ENCODE measurements around the gene BRD3OS.
"Not testable (repeated sequence)": the region's sequence is repeated elsewhere in the genome, so short reads cannot be mapped to it uniquely, and the experiment has no call there.

Gene BRD3OS

DNA sequence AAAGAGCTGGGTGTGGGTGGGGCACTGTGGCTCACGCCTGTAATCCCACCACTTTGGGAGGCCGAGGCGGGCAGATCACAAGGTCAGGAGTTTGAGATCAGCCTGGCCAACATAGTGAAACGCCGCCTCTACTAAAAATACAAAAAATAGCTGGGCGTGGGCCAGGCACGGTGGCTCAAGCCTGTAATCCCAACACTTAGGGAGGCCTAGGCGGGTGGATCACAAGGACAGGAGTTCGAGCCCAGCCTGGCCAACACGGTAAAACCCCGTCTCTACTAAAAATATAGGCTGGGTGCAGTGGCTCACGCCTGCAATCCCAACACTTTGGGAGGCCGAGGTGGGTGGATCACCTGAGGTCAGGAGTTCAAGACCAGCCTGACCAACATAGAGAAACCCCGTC lies 36.5 kb upstream of the BRD3OS start:
- DNase-seq (ENCODE audit: low spot score), result not testable (repeated sequence)

DNA sequence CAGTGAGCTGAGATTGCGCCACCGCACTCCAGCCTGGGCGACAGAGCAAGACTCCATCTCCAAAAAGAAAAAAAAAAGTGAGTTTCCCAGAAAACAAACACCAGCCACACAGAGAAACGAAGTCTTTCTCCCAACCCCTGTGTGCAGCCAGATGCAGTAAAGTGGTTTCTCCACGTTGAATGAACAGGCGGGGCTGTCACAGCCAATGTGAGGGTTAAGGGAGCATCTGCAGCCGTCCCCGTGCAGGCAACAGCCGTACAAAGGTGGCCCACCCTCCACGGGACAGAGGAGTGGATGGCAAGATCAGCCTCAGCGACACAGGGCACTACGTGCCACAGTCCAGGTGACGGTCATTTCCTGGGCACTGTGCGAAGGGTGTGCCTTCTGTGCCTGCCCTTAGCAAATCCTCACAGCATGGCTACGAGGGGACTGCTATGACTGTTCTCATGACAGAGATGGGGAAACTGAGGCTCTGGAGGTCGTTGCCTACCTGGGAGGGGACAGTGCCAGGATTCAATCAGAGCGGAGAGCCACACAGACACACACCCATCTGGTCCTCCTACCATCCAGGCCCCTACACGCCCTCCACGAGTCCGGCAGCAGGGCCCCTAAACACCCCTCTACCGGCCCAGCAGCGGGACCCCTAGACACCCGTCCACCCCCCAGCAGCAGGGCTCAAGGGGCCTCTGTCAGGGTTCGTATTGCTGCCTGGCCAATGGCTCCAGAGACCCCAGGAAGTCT lies 35.5 kb upstream of the BRD3OS start:
- no peak for DNase-seq (ENCODE audit: low spot score)

DNA sequence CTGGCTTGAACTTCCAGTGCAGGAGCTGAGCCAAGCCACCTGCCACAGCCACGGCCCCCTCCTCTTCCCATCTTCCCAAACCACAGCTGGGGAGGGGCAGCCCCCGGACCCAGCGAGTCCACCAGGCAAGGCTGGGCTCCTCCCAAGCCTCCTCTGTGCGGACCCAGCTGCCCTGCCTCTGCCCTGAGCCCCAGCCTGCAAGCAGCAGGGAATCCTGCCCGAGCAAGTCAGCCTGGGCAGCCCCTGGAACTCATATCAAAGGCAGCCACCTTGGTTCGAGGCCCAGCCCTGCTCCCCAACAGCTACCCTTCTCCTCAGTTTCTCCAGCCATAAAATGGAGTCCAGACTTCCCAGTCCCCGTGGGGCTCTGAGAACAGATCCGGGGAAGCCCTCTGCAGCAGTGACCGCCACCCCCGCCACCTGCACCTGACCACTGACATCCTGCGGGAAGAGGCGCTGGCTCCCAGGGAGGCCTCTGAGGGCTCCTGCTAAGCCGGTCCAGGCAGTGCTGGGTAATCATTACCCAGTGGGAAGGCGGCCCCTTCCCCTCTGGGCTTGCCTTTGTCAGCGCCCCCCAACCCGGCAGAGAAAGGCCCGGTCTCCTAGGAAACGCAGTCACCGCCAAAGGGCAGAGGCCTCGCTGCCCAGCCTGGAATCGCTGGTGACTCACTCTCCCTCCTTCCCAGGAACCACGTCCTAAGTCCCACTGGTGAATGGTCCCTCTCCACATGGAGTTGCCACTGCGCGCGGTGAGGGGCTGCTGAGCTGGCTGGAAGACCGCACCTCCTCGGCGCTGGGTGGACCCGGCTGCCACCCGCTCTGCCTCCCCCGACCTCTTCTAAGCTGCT lies 34.7 kb upstream of the BRD3OS start:
- DNase-seq (ENCODE audit: low spot score), result no peak

DNA sequence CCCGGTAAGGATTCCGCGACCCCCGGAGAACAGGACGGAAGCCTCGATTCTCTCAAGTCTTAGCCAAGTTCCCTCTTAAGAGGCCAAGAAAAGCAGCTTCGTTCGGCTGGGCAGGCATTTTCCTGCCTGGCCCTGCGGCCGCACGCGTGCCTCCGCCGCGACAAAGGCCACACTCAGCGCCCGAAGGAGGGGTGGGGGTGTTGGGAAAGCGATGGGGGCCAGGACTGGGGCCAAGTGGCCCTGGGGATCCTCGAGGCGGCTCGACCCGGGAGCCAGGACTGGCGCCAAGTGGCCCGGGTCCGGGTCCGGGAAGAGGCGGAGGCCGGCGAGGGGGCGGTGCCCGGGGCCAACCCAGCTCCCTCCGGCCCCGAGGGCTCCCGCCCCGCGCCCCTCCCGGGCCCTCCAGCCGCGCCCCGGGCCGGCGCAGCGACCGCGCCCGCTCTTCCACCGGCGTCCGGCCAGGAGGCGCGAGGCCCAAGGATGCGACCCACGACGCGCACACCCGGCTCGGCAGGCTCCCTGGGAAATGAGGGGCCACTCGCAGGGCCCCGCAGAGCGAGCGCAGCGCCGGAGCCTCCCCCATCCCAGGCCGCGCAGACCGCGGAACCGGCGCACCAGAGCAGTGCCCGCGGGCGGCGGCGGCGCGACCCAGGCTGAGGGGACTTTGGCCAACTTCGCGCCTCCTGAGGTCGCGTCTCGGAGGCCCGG lies 33.9 kb upstream of the BRD3OS start:
- no peak for DNase-seq (ENCODE audit: low spot score)

DNA sequence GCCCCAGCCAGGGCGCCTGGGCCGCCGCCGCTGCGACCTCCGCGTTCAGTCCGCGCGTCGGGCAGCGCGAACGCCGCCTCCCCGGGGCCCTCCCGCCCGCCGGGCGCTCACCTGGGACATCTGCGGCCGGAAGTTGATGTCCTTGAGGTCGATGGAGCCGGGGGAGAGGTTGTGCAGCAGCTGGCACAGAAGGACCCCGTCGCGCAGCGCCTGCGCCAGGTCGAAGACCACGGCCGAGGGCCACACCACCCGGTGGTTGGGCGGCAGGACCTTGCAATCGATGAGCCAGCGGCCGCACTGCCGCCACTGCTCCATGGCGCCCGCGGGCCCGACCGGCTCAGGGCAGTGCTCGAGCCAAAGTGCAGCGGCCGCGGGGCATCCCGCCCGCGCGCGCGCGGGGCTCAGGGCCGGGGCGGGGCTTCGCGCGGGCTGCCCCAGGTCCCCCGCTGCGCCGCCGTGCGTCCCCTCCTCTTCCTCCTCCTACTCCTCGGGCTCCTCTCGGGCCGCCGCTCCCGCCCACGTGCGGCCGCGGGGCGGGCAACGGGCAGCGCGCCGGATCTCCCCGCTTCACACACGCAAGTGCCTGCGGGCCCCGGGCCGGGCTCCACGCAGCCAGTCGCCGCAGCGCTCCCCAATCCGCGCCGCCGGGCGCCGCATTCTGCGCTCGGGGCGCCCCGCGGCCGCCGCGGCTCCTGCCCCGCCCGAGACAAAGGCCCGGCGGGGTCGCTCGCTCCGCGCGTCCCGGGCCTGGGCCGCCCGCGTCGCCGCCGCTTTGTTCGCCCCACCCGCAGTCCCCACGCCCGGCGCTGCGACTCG lies 33.1 kb upstream of the BRD3OS start, which contains the start of gene VAV2:
TSS of gene VAV2 (minus strand) at position 361 of the 816 bp plus-strand sequence. CDS start at position 315, 46 bp downstream.
- peak; percentile 13 for DNase-seq (ENCODE audit: low spot score)

DNA sequence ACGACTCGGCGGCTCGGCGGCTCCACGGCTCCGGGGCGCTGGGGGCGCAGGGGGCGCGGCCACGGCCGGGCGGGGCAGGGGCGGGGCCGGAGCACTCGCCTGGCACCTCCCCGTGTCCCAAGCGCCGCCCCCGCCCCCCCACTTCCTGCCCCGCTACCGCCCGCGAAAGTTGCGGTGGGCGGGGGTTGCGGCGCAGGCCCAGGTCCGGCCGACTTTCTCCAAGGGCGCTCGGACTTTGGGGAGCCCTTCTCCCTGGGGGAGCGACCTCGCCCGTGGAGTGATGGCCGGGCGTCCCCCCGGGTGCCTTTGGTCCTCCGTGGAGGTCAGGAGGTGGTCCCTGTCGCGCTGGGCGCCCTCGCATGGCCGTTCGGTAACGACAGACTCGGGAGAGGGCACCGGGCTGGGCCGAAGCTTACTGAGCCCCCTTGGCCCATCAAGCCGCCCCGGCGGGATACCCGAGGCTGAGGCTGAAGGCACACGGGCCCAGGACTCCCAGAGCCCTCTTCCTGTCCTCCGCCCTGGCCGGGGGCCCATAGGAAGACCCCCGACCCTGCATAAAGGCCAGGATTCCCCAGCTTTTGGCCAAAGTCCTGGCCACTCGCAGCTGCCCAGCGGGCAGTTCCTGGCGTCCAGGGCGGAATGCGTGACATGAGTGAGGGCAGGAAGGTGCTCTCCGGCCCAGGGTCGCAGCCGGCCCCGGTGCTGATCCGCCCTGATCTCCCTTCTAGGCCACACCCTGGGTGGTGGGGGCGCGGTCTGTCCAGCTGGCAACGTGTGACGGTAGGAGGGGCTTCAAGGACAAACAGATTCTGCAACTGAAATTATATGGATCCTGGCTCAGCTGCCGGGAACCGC lies 32.3 kb upstream of the BRD3OS start:
- DNase-seq (ENCODE audit: low spot score), result peak; percentile 64

DNA sequence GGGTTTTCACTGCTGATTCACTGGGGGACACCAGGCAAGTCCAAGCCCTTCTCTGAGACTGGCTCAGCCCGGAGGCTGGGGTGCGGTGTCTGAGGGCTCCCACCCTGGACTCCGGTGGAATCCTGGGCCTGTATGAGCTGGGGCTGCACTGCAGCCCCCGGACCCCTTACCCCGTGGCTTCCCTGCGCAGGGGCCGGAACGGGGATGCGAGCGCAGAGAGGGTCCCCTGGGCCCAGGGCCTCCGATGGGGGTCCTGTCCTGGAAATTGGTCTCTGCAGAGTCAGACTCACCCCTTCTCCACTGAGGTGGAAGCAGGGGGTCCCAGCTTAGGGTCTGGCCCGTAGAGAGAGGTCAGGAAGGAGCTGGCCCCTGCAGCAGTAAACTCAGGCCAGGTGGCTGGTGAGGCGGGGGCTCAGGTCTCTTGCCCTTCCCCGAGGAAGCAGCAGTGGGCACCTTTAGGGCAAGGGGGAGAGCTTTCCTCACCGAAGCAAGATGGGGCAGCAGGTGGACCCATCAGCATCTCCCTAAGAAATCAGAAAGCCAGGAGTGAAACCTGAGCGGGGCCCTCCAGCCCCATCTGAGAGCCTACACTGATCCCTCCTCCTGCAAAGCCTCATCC lies 31.5 kb upstream of the BRD3OS start:
- no peak for DNase-seq (ENCODE audit: low spot score)

DNA sequence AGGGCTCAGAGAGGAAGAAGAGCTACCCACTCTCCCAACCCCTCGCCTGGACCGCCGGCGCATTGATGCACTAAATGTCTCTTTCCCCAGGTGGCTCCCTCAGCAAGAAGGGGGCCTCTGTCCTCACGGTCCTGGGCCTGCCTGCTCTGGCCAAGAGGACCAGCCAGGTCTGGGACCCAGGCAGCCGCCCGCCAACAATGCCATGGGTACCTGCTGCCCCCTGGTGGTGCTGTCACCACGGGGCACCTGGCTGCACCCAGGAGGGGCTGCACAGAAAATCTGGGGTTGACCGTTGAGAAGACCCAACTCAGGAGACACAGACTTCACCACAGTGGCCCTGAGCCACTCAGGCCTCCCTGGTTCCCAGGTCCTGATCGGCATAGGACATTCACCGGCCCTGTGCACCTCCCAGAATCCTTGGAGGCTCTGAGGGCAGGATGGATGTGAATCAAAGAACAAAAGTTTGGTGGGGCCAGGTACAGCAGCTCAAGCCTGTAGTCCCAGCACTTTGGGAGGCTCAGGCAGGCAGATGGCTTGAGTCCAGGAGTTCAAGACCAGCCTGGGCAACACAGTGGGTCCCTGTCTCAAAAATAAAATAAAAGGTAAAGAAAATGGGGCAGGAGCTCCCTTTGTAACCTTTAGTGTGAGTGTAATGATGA lies 30.8 kb upstream of the BRD3OS start:
- peak; percentile 66 for DNase-seq (ENCODE audit: low spot score)

DNA sequence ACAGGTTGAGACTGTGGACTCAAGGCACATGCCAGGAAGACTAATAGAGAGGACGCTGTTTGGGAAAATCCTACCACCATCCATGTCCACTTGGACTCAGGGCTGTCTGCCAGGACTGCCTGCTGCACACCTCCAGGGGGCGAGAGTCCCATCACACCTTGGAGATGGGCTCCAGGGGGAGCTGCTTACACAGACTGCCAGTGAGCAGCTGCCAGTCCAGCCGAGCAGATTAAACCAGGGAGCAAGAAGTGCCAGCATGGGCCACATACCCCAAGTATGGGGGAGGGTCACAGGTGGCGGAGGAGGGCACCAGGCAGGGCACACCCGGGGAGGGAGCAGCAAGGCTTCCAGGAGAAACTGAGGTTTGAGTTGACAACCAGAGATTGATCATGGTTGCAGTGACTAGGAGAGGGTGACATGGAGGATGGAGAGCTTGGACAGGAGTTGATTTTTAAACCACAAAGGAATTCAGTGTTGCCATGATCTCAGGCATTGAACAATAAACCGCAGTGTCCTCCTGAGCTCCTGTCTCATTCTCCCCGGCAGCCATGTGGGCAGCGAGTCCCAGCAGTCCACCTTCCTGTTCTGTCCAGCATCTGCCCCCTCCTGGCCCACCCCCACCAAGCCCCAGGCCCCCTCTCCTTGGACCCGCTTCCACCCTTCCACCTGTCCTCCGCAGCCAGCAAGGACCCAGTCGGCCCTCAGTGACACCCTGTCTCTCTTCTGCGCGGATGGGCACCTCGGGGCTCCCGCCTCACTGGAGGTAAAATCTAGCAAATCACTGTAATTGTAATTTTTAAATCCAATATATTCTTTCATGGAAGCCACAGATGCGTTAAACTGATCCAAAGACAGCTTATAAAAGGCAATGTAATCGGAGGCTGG lies 30.0 kb upstream of the BRD3OS start:
- DNase-seq (ENCODE audit: low spot score), result no peak

DNA sequence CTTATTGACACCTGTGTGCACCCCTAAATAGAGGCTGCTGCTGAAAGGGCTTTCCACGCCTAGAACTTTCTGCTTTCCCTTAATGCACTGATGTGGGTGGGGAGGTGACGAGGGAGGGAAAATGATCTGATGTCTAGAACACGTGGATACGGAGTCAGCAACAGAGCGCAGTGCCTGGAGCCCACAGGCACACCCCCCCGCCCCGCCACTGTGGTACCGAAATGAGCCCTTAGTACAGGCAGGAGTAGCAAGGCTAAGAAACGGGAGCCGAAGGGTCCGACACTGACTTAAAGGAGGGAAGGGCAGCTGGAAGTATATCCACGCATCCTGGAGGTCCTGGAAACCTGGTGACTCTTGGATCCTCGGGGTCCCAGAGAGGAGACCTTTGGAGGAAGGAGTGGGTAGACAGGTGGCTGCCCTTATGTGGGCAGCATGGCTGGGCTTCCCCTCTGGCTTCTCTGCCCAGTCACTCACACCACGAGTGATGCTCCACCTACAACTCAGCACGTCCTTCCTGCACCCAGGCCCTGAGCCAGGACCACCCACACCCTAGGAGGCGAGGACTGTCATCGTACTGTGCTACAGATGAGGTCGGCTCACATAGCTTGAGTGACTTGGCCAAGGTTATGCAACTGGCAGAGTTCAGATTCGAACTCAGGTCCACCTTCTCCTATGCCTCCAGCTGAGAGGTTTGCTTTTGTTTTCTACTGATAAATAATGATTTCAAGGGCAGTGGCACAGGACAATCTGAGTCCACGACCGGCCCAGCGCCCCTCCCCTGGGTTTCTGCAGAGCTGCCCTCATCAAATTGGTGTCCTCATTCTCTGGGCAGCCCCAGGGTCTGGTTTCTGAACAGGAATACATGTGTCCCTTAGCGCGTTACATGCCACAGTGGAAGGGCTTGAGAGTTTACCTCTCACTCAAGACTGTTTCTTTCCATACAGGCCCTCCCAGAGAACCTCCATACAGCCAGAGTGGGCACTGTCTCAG lies 28.5 kb upstream of the BRD3OS start:
- no peak for DNase-seq (ENCODE audit: low spot score)

DNA sequence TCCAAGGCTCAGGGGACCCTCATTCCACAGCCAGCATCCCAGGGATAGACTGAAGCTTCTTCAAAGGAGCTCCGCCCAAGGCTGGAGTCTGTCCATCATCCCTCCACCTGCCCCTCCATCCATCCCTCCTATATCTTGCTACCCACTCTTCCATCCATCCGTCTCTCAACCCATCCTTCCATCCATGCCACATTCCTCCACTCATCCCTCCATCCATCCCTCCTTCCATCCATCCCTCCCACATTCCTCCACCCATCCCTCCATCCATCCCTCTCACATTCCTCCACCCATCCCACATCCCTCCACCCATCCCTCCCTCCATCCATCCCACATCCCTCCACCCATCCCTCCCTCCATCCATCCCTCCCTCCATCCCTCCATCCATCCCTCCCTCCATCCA lies 27.7 kb upstream of the BRD3OS start:
- DNase-seq (ENCODE audit: low spot score), result no peak

DNA sequence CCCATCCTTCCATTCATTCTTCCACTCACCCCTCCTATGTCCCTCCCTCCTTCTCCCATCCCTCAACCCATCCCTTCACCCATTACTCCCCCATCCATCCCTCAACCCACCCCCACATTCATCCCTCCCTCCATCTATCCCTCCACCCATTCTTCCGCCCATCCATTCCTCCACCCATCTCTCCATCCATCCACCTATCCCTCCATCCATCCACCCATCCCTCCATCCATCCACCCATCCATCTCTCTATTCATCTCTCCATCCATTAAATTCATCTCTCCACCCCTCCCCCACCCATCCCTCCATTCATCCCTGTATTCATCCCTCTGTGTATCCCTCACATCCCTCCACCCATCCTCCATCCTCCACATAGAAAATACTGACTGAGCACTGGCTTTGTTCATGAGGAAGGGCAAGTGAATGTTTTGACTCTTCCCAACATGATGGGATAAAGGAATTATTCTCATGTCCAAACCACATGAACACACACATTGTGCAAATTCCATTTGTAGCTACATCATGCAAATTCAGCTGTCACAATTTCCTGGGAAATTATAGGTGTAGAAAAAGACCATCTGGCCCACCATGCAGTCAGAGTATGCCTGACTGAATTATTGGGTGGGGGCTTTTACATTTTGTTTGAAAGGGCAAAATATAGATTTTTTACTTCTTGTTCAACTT lies 26.2 kb upstream of the BRD3OS start:
- DNase-seq (ENCODE audit: low spot score), result no peak

DNA sequence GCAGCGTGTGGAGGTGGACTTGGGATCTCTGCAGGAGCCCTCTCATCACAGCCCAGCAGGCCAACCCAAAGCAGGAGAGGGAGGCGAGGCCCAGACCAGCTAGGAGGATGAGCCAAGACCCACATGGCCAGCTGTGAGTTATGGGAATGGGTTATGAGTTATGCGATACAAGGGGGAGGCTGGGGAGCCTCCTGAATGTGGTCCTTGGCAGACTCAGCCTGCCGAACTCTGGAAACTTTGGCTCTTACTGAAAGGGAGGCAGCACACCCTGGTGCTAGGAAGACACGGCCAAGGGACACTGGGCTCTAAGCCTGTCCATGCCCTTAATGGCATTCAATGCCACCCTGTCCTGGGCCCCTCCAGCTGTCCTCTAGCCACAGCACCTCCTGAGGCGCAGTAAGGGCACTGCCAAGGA lies 25.4 kb upstream of the BRD3OS start:
- DNase-seq (ENCODE audit: low spot score), result no peak

DNA sequence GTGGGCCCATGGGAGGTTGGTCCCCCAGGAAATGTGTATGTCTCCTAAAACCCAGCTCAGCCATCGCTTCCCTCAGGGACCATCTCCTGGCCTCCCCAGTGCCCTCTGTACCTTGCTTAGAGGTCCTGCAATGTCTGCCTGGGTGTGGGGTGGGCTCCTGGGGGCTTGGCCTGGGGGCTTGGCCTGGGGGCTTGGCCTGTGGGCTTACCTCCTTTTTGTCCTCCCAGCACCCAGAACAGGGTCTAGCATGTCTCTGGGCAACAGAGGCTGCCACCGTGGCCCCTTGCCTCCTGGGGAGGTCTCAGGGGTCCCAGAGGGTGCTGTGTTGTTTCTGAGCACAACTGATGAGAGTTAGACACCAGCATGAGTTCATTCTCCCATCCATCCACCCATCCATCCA lies 22.5 kb upstream of the BRD3OS start:
- no peak for DNase-seq (ENCODE audit: low spot score)

DNA sequence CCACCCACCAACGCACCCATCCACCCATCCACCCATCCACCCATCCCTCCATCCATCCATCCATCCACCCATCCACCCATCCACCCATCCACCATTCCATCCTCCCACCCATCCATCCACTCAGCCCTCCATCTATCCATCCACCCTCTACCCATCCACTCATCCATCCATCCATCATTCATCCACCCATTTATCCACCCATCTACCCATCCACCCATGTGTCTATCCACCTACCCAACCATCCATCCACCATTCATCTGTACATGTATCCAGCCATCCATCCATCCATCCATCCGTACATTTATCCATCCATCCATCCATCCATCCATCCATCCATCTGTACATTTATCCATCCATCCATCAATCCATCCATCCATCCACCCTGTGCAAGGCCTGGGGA lies 22.0 kb upstream of the BRD3OS start:
- DNase-seq (ENCODE audit: low spot score), result no peak

DNA sequence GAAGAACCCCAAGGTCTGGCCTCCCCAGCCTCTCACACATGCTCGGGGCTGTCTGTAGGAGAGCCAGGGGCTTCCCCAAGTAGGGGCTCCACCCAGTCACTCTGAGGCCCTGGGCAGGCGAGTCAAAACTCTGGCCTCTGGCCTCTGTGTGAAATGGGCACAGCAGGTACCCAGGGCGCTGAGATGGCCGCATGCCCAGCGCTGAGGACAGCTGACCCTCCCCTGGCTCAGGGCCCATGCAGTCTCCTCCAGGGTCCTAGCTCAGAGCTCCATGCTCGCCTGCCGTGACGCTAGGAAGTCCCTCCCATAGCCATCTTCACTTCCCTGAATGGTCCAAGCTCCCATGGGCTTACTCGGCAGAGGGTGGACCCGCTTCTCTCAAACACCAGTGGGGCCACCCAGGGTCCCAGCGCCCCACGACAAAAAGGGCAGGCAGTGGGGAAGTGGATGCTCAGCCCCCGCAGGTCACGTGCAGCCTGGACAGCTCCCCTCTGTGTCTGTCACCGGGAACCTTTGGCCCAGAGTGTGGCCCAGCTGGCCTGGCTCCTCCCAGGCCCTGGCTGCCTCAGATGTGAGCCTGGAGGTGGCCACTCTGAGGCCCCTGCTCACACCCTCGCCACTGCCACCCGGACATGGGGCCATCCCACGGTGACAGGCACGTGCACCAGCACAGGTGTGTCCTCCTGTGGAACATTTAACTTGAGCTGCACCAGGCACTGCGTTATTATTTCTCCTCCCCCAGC lies 21.0 kb upstream of the BRD3OS start:
- no peak for DNase-seq (ENCODE audit: low spot score)

Measured in CD4-positive, alpha-beta T cell treated with Interleukin-15 for 4 hours (primary cell).